GM12865 (cell line): Measurements from ENCODE around the gene TESK2.
A peak's percentile ranks its signal among the peaks of the same experiment; 100 is the strongest.
"Not testable (repeated sequence)": the region's sequence is repeated elsewhere in the genome, so short reads cannot be mapped to it uniquely, and the experiment has no call there.

Source experiments
- DNase-seq: peaks from one replicate; pipeline ENCODE4 v3.0.0; 2010; ENCODE audit warnings: low read depth
- H3K4me3 ChIP-seq: 2 replicates; pipeline ENCODE4 v1.5.1; 2011; ENCODE audit warnings: mild to moderate bottlenecking, low read depth, low read length, control low read depth
- TF ChIP-seq, protein P1 (sequence below): IDR thresholded peaks from 2 replicates; pipeline ENCODE4 v1.5.1; 2011; ENCODE audit warnings: low read length, control low read depth, low read depth, inconsistent platforms; ENCODE audit not compliant: insufficient read depth; ENCODE audit errors: missing control alignments

TESK2 gene

GRCh38 chr1:45490626-45491486 is at the start of gene TESK2:
TESK2 (minus strand) TSS chr1:45491163; CDS start chr1:45457785, 33,378 bp downstream.
- DNase-seq = peak; percentile 100
- TF ChIP-seq, protein P1, sequence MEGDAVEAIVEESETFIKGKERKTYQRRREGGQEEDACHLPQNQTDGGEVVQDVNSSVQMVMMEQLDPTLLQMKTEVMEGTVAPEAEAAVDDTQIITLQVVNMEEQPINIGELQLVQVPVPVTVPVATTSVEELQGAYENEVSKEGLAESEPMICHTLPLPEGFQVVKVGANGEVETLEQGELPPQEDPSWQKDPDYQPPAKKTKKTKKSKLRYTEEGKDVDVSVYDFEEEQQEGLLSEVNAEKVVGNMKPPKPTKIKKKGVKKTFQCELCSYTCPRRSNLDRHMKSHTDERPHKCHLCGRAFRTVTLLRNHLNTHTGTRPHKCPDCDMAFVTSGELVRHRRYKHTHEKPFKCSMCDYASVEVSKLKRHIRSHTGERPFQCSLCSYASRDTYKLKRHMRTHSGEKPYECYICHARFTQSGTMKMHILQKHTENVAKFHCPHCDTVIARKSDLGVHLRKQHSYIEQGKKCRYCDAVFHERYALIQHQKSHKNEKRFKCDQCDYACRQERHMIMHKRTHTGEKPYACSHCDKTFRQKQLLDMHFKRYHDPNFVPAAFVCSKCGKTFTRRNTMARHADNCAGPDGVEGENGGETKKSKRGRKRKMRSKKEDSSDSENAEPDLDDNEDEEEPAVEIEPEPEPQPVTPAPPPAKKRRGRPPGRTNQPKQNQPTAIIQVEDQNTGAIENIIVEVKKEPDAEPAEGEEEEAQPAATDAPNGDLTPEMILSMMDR = no peak
- H3K4me3 ChIP-seq = peak within 1 kb of the TSS; percentile 95

GRCh38 chr1:45536886-45537285 is 45.9 kb upstream of the TESK2 start:
- H3K4me3 ChIP-seq = no peak overlapping the region
- DNase-seq = no peak
- TF ChIP-seq, protein P1 = no peak

GRCh38 chr1:45535988-45536766 is 45.2 kb upstream of the TESK2 start:
- DNase-seq = no peak
- no peak overlapping the region for H3K4me3 ChIP-seq
- TF ChIP-seq, protein P1 = no peak

DNA sequence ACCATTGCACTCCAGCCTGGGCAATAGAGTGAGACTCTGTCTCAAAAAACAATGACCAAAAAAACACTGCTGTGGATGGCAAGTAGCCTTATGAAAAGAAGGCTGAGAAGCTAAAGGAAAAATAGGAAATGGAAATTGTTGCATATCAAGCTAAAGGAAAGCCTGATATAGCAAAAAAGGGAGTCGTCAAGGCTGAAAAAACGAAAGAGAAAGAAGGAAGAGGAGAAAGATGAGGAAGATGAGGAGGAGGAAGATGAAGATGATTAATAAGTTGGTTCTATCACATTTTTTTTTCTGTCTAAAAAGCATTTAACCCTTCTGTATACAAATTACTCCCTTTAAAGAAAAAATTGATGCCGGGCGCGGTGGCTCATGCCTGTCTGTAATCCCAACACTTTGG is 40.9 kb upstream of the TESK2 start:
- no peak for DNase-seq
- no peak overlapping the region for H3K4me3 ChIP-seq
- TF ChIP-seq, protein P1 = no peak

GRCh38 chr1:45530632-45531135 is 39.7 kb upstream of the TESK2 start:
- TF ChIP-seq, protein P1 = no peak
- DNase-seq = no peak
- no peak overlapping the region for H3K4me3 ChIP-seq

DNA sequence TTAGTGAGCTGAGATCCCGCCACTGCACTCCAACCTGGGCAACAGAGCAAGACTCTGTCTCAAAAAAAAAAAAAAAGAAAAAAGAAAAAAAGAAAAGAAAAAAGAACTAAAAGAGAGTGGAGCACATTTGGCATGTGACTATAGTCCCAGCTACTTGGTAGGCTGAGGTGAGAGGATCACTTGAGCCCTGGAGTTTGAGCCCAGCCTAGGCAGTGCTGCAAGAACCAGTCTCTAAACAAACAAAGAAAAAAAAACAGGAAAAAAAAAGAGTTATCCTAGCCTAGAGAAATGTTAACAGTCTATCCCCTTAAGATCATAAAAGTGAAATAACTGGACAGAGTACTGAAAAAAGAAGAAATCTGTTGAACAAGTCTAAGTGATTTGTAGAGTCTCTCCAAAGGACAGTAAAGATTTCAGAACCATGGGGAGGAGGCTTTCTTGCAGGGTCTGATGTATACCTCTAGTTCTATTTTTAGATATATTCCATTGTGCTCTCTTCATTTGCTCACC is 35.2 kb upstream of the TESK2 start:
- TF ChIP-seq, protein P1 = no peak
- DNase-seq = no peak
- H3K4me3 ChIP-seq = no peak overlapping the region

DNA sequence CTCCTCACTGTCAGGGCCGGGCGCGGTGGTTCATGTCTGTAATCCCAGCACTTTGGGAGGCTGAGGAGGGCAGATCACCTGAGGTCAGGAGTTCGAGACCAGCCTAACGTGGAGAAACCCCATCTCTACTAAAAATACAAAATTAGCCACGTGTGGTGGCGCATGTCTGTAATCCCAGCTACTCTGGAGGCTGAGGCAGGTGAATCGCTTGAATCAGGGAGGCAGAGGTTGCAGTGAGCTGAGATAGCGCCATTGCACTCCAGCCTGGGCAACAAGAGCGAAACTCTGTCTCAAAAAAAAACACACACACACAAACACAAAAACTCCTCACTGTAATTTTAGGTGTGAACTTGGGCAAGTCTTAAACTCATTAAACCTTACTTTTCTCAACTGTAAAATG is 33.0 kb upstream of the TESK2 start:
- H3K4me3 ChIP-seq, DNase-seq: not testable (repeated sequence)

GRCh38 chr1:45523516-45523915 is 32.6 kb upstream of the TESK2 start:
- H3K4me3 ChIP-seq, DNase-seq: not testable (repeated sequence)
